Activated CD4-positive, alpha-beta T cell treated with anti-CD3 and anti-CD28 coated beads for 24 hours (primary cell): ENCODE results near the gene FRYL.
"Not testable (repeated sequence)": the region's sequence is repeated elsewhere in the genome, so short reads cannot be mapped to it uniquely, and the experiment has no call there.

Source experiments
- DNase-seq, 2 donors: peaks; one replicate each; pipeline ENCODE4 v3.0.0-alpha.2; 2020; ENCODE audit warnings: low read depth in 2 of 2

Gene FRYL

GRCh38 chr4:48661391-48661790, 118.7 kb downstream of the FRYL start:
- no peak for DNase-seq

DNA sequence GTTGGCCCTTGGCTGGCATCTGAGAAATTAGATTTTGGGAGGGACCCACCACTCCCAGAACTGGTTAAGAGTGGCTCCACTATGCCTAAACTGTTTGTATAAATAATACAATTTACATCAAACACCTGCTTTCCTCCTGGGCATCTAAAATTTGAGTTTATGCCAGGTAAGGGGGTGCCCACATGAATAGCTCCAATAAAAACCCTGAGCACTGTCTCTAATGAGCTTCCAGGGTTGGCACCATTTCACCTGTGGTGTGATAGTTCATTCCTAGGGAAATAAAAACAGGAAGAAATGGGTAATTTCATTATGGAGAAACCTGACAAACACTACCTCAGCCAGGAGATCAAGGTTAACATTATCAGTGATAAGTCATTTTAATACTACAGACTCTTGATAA, 119.7 kb downstream of the FRYL start:
- DNase-seq = no peak

- DNase-seq = no peak
Measured at GRCh38 chr4:48654015-48654664, 125.9 kb downstream of the FRYL start.

- DNase-seq = peak; percentile 12 to 35
Measured at GRCh38 chr4:48653217-48654014, 126.7 kb downstream of the FRYL start.

- no peak for DNase-seq
Measured at GRCh38 chr4:48651914-48652313, 128.2 kb downstream of the FRYL start.

DNA sequence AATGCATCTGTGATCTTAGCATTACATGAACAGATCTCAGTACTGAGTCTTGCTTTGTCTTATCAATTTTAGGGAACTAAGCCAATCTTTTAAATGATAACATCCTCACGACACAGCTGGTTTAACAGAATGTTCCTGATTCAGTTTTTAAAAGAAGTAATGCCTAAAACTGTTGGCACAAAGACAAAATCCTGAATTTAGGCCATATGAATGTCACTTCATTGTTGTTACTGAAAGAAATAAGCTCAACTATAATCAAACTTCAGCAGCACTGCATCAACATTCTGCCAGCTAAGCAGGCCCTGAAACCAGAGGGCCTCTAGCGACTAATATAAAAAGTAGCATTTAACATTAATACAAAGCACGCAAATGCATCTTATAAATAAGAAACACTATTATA, 130.6 kb downstream of the FRYL start:
- DNase-seq = no peak

DNA sequence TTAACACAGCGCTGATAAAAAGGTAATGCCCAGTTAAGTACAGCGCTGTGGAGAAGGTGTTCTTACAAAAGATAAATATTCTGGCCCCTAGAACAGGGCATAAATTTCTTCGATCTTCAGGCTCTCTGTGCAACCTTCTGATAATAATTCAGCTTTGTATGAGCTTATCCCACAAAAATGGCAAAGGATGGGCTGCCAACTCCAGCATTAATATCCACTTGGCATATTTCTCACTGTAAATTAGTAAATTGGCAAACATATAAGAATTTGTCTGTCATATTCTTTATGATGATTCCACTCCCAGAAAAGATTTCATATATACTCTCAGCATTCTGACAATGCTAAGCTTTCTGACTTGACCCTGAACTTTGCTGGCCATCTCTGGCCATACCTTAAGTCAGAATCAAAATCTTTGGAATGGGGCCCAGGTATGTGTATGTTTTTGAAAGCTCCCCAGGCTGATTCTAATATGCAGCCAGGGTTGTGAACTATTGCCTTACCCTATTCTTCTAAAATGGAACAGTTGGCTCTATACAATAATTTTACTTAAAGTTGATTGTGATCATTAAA, 134.8 kb downstream of the FRYL start:
- no peak for DNase-seq

DNA sequence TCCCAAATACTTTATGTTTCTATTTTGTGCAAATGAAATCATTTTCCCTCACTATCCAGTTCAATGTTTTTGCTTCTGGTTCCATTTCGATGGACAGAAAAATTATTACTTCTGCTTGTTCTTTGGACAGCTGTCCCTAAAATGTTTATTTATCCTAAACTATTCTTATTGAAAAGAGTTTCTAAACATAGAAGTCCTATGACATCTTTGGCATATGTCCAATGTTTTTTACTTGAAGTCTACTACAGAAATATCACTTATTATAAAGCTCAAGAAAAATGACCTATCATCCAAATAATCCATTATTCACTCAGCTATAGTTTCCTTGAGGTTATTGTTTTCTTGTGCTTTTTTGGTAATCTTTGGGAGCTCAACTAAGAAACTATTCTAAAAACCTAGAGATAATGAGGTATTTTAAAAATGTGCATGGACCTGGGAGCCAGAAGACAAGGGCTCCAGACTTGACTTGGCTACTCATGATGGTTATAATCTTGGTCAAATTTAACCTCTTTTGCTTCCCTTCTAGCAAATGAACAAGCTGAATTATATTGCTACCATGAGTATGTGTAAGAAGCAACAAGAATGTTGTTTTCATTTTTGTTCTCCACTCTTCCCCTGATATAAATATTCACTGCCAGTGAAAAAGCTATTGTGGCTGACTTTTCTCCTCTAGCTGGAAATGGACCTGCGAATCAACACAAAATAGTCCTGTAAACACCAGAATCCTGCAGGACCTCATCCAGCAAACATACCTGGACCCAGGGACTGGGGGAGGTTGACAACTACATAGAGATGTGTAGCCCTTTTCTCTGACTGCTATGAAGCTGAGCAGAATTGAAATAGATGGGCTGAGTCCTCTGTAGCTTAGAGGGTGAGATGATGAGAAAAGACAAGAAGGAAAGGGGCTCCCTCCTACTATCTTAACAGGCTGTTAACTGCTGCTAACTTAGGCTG, 137.4 kb downstream of the FRYL start:
- DNase-seq = no peak

GRCh38 chr4:48641401-48641800, 138.7 kb downstream of the FRYL start:
- DNase-seq = no peak

GRCh38 chr4:48640699-48641098, 139.4 kb downstream of the FRYL start:
- DNase-seq = no peak

DNA sequence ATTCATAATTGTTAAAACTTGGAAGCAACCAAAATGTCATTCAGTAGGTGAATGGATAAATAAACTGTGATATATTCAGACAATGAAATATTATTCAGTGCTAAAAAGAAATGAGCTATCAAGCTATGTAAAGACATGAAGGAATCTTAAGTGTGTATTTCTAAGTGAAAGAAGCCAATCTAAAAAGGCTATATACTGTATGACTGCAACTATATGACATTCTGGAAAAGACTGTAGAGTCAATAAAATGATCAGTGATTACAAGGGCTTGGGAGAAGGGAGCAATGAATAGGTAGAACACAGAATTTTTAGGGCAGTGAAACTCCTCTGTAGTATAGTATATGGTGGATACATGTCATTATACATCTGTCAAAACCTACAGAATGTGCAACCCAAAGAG, 139.9 kb downstream of the FRYL start:
- no peak for DNase-seq

DNA sequence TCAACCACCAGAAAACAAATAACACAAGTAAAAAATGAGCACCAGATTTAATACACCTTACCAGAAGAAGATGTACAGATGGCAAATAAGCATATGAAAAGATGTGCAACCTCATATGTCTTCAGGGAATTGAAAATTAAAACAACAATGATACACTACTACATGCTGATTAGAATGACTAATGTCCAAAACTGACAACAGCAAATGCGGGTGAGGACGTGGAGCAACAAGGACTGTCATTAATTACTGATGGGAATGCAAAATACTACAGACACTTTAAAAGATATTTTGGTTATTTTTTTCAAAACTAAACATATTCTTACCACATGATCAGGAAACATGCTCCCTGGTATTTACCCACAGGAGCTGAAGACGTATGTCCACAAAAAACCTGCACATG, 140.3 kb downstream of the FRYL start:
- DNase-seq = no peak

DNA sequence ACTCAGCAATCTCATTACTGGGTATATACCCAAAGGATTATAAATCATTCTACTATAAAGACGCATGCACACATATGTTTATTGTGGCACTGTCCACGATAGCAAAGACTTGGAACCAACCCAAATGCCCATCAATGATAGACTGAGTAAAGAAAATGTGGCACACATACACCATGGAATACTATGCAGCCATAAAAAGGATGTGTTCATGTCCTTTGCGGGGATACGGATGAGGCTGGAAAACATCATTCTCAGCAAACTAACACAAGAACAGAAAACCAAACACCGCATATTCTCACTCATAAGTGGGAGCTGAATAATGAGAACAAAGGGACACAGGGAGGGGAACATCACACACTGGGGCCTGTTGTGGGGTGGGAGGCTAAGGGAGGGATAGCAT, 141.5 kb downstream of the FRYL start:
- DNase-seq = not testable (repeated sequence)

DNA sequence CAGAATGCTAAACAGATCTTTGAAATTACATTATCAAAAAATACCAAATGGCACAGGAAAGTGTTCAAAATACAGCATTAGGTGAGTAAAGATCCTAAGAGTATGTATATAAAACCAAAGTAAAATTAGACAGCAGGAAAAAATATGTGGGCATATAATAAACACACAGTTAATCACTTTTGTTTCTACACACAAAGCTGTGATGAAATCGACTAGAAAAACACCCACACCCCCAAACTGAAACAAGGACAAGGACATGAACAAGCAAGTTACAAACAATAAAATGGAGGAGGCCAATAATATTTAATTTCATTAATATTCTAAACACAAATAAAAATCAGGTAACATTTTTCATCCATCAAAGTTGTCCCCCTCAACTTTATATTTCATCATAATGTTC, 143.2 kb downstream of the FRYL start:
- no peak for DNase-seq

- no peak for DNase-seq
Measured at GRCh38 chr4:48635980-48636379, 144.1 kb downstream of the FRYL start.

DNA sequence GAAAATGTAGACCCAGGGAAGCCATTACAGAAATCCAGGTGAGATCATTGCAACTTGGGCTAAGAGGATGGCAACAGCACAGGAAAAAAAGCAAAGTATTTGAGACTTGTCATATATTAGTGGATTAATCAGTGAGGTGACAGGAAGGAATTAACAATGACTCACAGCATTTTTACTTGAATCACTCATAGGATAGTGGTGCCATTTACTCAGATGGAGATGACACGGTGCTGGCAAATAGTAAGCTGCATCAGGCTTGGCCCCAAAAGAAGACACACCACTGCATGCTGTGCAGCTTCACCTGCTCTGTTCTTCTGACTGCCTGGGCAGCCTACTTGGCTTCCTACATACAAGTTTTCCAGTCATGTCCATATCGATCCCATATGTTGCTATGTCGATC, 144.8 kb downstream of the FRYL start:
- no peak for DNase-seq

GRCh38 chr4:48634688-48635308, 145.3 kb downstream of the FRYL start:
- no peak for DNase-seq

GRCh38 chr4:48633657-48634056, 146.4 kb downstream of the FRYL start:
- DNase-seq = no peak

DNA sequence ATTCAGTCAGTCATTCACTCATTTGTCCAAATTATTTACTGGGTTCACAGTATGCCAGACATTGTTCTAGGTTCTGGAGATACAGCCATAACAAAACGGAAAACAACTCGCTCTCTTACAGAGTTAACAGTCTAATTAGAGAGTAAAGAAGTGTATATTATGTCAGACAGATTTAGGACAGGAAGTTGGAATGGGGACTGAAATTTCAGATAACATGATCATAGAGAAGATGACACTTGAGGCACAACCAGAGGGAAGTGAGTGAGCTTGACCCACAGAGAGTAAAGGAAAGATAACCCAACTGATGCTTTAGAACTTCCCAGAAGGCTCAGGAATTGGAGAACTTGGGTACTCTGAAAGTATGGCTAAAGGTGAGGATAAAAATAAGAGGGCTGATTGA, 150.6 kb downstream of the FRYL start:
- no peak for DNase-seq

DNA sequence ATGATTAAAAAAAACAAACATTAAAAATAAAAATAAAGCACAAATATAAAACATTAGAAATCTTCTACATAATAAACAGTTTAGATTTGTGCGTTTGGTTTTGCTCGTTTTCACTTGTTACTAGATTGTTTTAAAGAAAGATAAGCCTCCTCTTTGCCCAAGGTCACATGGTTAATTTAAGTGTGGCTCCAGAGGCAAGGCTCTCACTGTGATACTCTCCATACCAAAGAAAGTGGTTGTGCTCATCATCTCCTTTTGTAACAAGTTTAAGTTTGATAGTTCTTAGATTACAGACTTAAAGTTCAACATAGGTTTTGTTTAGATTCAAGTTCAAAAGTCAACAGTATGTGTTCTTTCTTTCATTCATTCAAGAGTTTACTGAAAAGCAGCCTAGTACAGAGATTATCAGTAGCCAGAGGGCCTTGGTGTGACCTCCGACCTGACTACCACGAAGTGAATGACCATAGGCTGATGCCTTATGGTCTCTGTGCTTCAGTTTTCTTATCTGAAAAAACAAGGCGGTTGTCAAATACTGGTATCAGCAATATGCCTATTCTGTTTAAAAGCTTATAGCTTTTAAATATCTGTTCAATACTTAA, 156.8 kb downstream of the FRYL start:
- DNase-seq = no peak

DNA sequence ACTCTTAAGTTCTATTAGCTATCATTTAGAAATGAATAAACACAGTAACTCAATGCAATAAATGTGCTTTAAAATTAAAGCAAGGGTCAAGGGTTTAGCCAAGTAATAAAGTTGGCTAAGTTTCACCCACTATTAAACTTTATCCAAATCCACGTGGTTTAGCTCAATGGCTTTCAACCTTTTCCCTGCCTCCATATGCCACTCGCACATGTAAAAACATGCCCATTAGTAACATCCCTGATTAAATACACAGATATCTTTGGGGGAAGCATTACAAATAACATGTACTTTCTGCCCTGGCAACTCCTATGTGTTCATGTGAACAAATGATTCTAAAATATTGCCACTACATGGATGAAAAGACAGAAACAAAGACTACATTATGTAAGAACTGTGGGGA, 159.2 kb downstream of the FRYL start:
- DNase-seq = no peak
